Esophagus muscularis mucosa (tissue), 4 donors: Measurements from ENCODE around the gene CRHR2.

Experiments used
- CTCF ChIP-seq, 3 experiments: fragments of 200-600 bp in 2 of 3; fragments of 450-650 bp in 1 of 3; sonication (generic) in 2 of 3; IDR thresholded peaks; one replicate each; pipeline ENCODE4 v1.5.1; 2017 to 2019; ENCODE audit warnings: antibody characterized with exemption in 3 of 3, mild to moderate bottlenecking in 2 of 3, moderate library complexity in 1 of 3
- EP300 ChIP-seq: sonication (generic); formaldehyde crosslinking; IDR thresholded peaks from one replicate; pipeline ENCODE4 v1.6.1; 2017; ENCODE audit warnings: antibody characterized with exemption
- POLR2A ChIP-seq: fragments of 450-650 bp; IDR thresholded peaks from one replicate; pipeline ENCODE4 v1.6.1; 2017; ENCODE audit warnings: antibody characterized with exemption, moderate library complexity, mild to moderate bottlenecking, low read depth
- POLR2AphosphoS5 ChIP-seq, 2 donors: sonication (generic); formaldehyde crosslinking; IDR thresholded peaks; one replicate each; pipeline ENCODE4 v1.6.1; 2017; ENCODE audit warnings: antibody characterized with exemption in 2 of 2

DNA sequence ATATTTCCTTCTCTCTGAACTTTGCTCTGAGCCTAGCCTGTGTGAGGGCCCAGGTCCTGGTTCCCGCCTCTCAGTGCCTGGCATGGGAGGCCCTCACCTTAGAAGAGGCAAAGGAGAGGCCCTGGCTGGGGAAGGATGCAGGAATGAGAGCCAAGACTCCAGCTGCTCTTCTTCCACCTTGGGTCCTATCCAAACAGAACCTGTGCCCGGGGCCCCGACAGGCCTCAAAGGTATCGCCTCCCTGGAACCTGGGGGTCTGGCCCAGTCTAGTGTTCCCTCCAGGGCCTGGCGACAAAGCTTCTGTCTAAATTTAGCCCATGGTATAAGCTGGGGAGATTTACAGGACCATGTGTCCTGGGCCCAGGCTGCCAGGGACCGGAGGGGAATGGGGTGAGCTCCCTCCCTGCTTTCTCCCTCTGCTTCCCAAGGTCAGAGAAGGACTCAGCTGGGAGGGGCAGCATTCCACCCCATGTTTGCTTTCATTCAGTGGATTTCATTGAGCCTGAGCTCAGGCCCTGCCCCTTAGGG is 12.0 kb upstream of the CRHR2 start:
- no peak for TF ChIP-seq CTCF (IDR thresholded peaks at IDR 0.05)
- TF ChIP-seq EP300 = no peak
- no peak for TF ChIP-seq POLR2A
- no peak for TF ChIP-seq POLR2AphosphoS5 (IDR thresholded peaks at IDR 0.05)
